Upper lobe of left lung (tissue), 6 donors: ENCODE data around the gene FGGY. TPM values are rescaled to one million over a fixed set of nuclear protein-coding genes. Genes with fewer than 3 reads are reported as not detected.

Source experiments
- ATAC-seq, 2 donors: fragments of 200-7000 bp; cut with Tn5 transposase; one replicate each; pipeline ENCODE4 v1.9.1; 2022; ENCODE audit warnings: mild to moderate bottlenecking in 2 of 2, moderate library complexity in 2 of 2; ENCODE audit not compliant: low FRiP score in 2 of 2
- DNase-seq, 2 donors: peaks; one replicate each; pipeline ENCODE4 v3.0.0-alpha.2; 2019 to 2020
- H3K27ac ChIP-seq, 4 donors: fragments of 200-600 bp; sonication (generic); one replicate each; pipeline ENCODE4 v1.5.1; 2016 to 2019
- H3K27me3 ChIP-seq, 4 donors: fragments of 200-600 bp; sonication (generic); one replicate each; pipeline ENCODE4 v1.5.1; 2017 to 2019
- H3K36me3 ChIP-seq, 4 donors: fragments of 200-600 bp; sonication (generic); one replicate each; pipeline ENCODE4 v1.5.1; 2016 to 2019
- H3K4me1 ChIP-seq, 4 donors: fragments of 200-600 bp; sonication (generic); one replicate each; pipeline ENCODE4 v1.5.1; 2018 to 2019
- H3K4me3 ChIP-seq, 4 donors: fragments of 200-600 bp; sonication (generic); one replicate each; pipeline ENCODE4 v1.5.1; 2017 to 2019; ENCODE audit warnings: mild to moderate bottlenecking in 2 of 4, moderate library complexity in 1 of 4
- H3K9me3 ChIP-seq, 4 donors: fragments of 200-600 bp; sonication (generic); one replicate each; pipeline ENCODE4 v1.5.1; 2018 to 2019
- CTCF ChIP-seq, 6 experiments: fragments of 450-650 bp in 4 of 6; fragments of 200-600 bp in 2 of 6; sonication (generic) in 2 of 6; IDR thresholded peaks; one replicate each; pipeline ENCODE4 v1.5.1; 2016 to 2019; ENCODE audit warnings: antibody characterized with exemption in 6 of 6
- EP300 ChIP-seq, 4 donors: sonication (generic); formaldehyde crosslinking; IDR thresholded peaks; one replicate each; pipeline ENCODE4 v1.5.1; 2017; ENCODE audit warnings: antibody characterized with exemption in 4 of 4, control low read depth in 2 of 4
- POLR2A ChIP-seq, 4 donors: fragments of 450-650 bp; IDR thresholded peaks; one replicate each; pipeline ENCODE4 v1.5.1; 2016 to 2017; ENCODE audit warnings: antibody characterized with exemption in 4 of 4, mild to moderate bottlenecking in 2 of 4
- POLR2AphosphoS5 ChIP-seq, 2 donors: sonication (generic); formaldehyde crosslinking; IDR thresholded peaks; one replicate each; pipeline ENCODE4 v1.5.1; 2017; ENCODE audit warnings: antibody characterized with exemption in 2 of 2
- WGBS, 2 donors: methylation state at CpG; one replicate each; pipeline ENCODE4 v1.1.5; 2017 to 2018; 5-methylcytosine and 5-hydroxymethylcytosine counted together
- total RNA-seq, 6 donors: library from RNA; depleted of rRNA in 4 of 6; stranded (reverse); fragments of >200 nt in 4 of 6; gene quantifications; one replicate each; pipeline versions ENCODE4 v1.1.0 to v1.2.1, GENCODE V29; 2016 to 2021
- donor health status: DM: no; HTN: no; CAD: no; lungs with moderate emphysema.
- donor health status: DM: no; HTN: yes; CAD: no; lungs with severe emphysema.

Gene FGGY
- total RNA-seq, 6 donors from 2014 or later = 11.8 to 51.3 (median 22.6) TPM

DNA sequence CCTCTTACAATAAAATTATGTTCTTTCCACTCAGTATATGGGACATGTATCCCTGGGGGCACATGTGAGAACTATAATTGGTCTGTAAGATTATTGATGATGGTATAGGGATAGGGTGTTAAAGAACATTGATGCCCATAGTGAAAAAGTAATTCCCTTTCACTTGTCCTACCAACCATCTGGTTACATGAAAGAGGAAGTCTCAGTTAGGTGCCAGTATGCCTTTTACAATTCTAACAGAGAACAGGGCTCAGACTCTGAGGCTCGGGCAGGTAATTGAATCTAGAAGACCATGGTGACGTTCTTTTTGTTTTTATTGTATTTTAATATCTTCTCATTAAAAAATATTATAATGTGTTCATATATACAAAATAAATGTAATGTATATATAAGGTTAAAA is 113.6 kb downstream of the FGGY start:
- WGBS, 2 donors = 92 to 97% methylated on average over 2 of the region's 2 CpGs
- TF ChIP-seq CTCF (IDR thresholded peaks at IDR 0.05) (no peak), POLR2A (IDR thresholded peaks at IDR 0.05) (no peak), POLR2AphosphoS5 (IDR thresholded peaks at IDR 0.05) (no peak), EP300 (IDR thresholded peaks at IDR 0.05) (no peak)
- DNase-seq = no peak
- Histone ChIP-seq H3K4me1 (peaks cover 5 to 18% (median 10%) of the 10 kb centered on the region in 4 donors), H3K36me3 (no peaks in the 10 kb centered on the region), H3K4me3 (no peak overlapping the region), H3K27ac (no peak overlapping the region), H3K9me3 (no peaks in the 10 kb centered on the region), H3K27me3 (no peaks in the 10 kb centered on the region)
- ATAC-seq = no peak

GRCh38 chr1:59411147-59411546 is 114.3 kb downstream of the FGGY start:
- 95 to 99% methylated on average over 3 of the region's 3 CpGs for WGBS, 2 donors
- no peak for TF ChIP-seq CTCF (IDR thresholded peaks at IDR 0.05)
- no peak for TF ChIP-seq POLR2A (IDR thresholded peaks at IDR 0.05)
- TF ChIP-seq EP300 (IDR thresholded peaks at IDR 0.05) = no peak
- no peak for TF ChIP-seq POLR2AphosphoS5 (IDR thresholded peaks at IDR 0.05)
- DNase-seq = no peak
- no peak for ATAC-seq
- no peak overlapping the region for H3K4me3 ChIP-seq
- no peaks in the 10 kb centered on the region for H3K9me3 ChIP-seq
- no peaks in the 10 kb centered on the region for H3K27me3 ChIP-seq
- no peaks in the 10 kb centered on the region for H3K36me3 ChIP-seq
- H3K4me1 ChIP-seq = peaks cover 5 to 18% (median 10%) of the 10 kb centered on the region in 4 donors
- no peak overlapping the region for H3K27ac ChIP-seq

DNA sequence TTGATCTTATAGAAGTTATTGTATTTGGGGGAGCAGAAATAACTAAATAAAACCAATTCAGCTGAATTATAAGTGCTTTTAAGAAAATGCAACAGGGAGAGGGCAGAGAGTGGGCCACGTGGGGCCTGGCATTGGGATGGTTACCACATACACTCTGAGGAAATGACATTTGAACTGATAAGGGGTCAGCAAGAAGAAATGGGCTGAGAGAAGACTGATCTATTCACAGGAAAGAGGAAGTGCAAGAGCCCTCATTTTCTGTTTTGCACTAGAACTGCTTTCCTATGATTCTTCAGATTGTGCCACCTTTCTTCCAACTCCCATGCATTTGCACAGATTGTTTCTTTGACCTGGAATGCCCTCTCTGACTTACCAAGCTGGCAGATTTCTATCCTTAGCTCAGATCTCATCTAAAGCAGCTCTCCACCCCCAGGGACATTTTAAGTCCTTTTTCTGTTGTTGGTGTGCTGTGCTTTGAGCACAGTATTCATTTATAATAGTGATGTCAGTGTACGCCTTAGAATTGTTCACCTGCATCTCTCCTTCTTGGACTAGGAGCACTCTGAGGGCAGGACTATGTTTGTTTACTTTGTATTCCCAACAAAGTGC is 115.9 kb downstream of the FGGY start:
- no peak for DNase-seq
- Histone ChIP-seq H3K9me3 (no peaks in the 10 kb centered on the region), H3K4me3 (no peak overlapping the region), H3K4me1 (peaks cover 5 to 18% (median 10%) of the 10 kb centered on the region in 4 donors), H3K36me3 (no peaks in the 10 kb centered on the region), H3K27ac (no peak overlapping the region), H3K27me3 (no peaks in the 10 kb centered on the region)
- TF ChIP-seq EP300 (IDR thresholded peaks at IDR 0.05) (no peak), POLR2AphosphoS5 (IDR thresholded peaks at IDR 0.05) (no peak), CTCF (IDR thresholded peaks at IDR 0.05) (no peak), POLR2A (IDR thresholded peaks at IDR 0.05) (no peak)
- WGBS, 2 donors = 63% methylated on average over 2 of the region's 2 CpGs
- ATAC-seq = no peak

GRCh38 chr1:59413327-59413720 is 116.4 kb downstream of the FGGY start:
- Histone ChIP-seq H3K36me3 (no peaks in the 10 kb centered on the region), H3K27me3 (no peaks in the 10 kb centered on the region), H3K4me3 (no peak overlapping the region), H3K4me1 (peaks cover under 1 to 17% (median 9%) of the 10 kb centered on the region in 4 donors), H3K9me3 (no peaks in the 10 kb centered on the region), H3K27ac (no peak overlapping the region)
- TF ChIP-seq POLR2A (IDR thresholded peaks at IDR 0.05) = no peak
- no peak for TF ChIP-seq POLR2AphosphoS5 (IDR thresholded peaks at IDR 0.05)
- no peak for TF ChIP-seq EP300 (IDR thresholded peaks at IDR 0.05)
- TF ChIP-seq CTCF (IDR thresholded peaks at IDR 0.05) = no peak
- no peak for ATAC-seq
- no peak for DNase-seq
- WGBS, 2 donors = 78 to 88% methylated on average over 1 of the region's 1 CpG
